ENCODE measurements around the gene PIP5K1B.

PIP5K1B gene

DNA sequence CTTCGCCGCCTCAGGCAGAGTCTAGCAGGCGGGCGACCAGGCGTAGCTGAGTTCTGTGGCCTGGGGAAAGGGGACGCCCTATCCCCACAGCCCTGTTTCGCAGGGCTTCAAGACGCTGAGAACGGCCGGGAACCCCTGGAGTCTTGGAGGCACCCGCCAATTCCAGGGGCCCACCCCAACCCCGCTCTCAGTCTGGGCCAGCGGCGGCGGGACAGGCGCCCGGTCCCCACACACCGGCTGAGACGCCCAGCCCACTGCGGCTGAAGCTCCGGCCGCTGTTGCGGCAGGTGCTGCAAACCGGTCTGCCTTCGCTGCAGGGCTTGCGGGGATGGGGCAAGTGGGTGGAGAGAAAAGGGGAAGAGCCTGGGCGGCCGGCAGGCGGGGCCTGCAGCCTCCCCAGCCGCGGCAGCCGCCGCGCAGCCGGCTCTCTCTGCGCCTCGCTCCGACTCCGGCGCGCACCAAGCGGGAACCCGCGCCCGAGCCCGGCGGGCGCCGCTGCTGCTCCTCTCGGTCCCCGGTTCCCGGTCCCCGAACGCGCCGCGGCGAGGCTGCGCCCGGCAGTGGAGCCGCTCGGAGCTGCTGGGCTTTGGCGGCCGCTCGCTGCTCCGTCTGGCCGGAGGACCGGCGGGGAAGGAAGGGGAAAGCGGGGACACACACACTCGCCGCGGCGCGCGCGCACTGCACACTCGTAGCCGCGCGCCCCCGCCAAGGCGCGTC is at the start of gene PIP5K1B:
TSS of gene PIP5K1B (plus strand) at position 427 of the 717 bp plus-strand sequence. CDS start 117,375 bp downstream, outside the sequence.
- no peaks in the 10 kb centered on the region for H3K4me1 ChIP-seq (ENCODE audit: insufficient read depth, low read length)
- no peak for DNase-seq

GRCh38 chr9:68664036-68664435 is 41.0 kb upstream of the PIP5K1B start:
- no peaks in the 10 kb centered on the region for H4K20me1 ChIP-seq (ENCODE audit: insufficient read depth, low read length)
- TF ChIP-seq CTCF (IDR thresholded peaks at IDR 0.05; ENCODE audit: borderline replicate concordance, extremely low read depth, low read length, poor library complexity, severe bottlenecking) (no peak), EZH2 (IDR thresholded peaks at IDR 0.05; ENCODE audit: borderline replicate concordance, low read depth, low read length, severe bottlenecking) (no peak)

More for the DNA sequence above, at the start of gene PIP5K1B:
- no peaks in the 10 kb centered on the region for H3K79me2 ChIP-seq (ENCODE audit: insufficient read depth, low read length)
- no peaks in the 10 kb centered on the region for H3K9me3 ChIP-seq (ENCODE audit: insufficient read depth, low read length, severe bottlenecking)
- H2AFZ ChIP-seq (ENCODE audit: low read depth, low read length): no peak within 1 kb of the TSS
- no peaks in the 10 kb centered on the region for H3K27me3 ChIP-seq (ENCODE audit: insufficient read depth, low read length, poor library complexity)
- H4K20me1 ChIP-seq (ENCODE audit: insufficient read depth, low read length): no peaks in the 10 kb centered on the region
- no peak within 1 kb of the TSS for H3K4me2 ChIP-seq (ENCODE audit: insufficient read depth, low read length)
- H3K4me3 ChIP-seq (ENCODE audit: low read depth in 1 of 2, low read length in 2 of 2): no peak within 1 kb of the TSS
- TF ChIP-seq EZH2 (IDR thresholded peaks at IDR 0.05; ENCODE audit: borderline replicate concordance, low read depth, low read length, severe bottlenecking) (no peak), CTCF (IDR thresholded peaks at IDR 0.05; ENCODE audit: borderline replicate concordance, extremely low read depth, low read length, poor library complexity, severe bottlenecking) (no peak)
- no peaks in the 10 kb centered on the region for H3K36me3 ChIP-seq (ENCODE audit: insufficient read depth, low read length)
- no peak within 1 kb of the TSS for H3K9ac ChIP-seq (ENCODE audit: low read depth, low read length)
- no peak for ATAC-seq (ENCODE audit: insufficient read depth, low read depth)
- no peak within 1 kb of the TSS for H3K27ac ChIP-seq (ENCODE audit: low read length)

DNA sequence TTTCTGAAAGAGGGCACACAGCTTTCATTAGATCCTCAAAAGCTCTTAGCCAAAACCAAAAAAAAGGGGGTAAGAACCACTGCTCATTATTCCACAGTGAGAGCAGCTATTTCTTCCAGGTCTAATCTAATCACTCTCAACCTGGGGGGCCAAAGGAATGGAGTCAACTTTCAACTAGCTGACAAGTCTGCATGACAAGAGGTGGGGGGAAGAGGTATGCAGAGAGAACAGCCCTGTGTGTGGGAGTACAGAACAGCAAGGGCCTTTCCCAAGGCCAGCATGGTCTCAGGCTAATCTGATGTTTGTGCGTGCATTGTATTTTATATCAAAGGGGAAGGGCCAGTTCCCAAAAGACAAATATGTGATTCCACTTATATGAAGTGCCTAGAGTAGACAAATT is 36.9 kb upstream of the PIP5K1B start:
- Histone ChIP-seq H3K4me3 (ENCODE audit: low read depth in 1 of 2, low read length in 2 of 2) (no peak overlapping the region), H3K36me3 (ENCODE audit: insufficient read depth, low read length) (no peaks in the 10 kb centered on the region), H3K79me2 (ENCODE audit: insufficient read depth, low read length) (no peaks in the 10 kb centered on the region), H3K27ac (ENCODE audit: low read length) (no peak overlapping the region), H4K20me1 (ENCODE audit: insufficient read depth, low read length) (no peaks in the 10 kb centered on the region), H3K9ac (ENCODE audit: low read depth, low read length) (no peak overlapping the region), H3K4me2 (ENCODE audit: insufficient read depth, low read length) (no peak overlapping the region), H2AFZ (ENCODE audit: low read depth, low read length) (no peak overlapping the region), H3K27me3 (ENCODE audit: insufficient read depth, low read length, poor library complexity) (no peaks in the 10 kb centered on the region), H3K4me1 (ENCODE audit: insufficient read depth, low read length) (no peaks in the 10 kb centered on the region), H3K9me3 (ENCODE audit: insufficient read depth, low read length, severe bottlenecking) (no peaks in the 10 kb centered on the region)
- DNase-seq (no peak), ATAC-seq (ENCODE audit: insufficient read depth, low read depth) (no peak)
- TF ChIP-seq CTCF (IDR thresholded peaks at IDR 0.05; ENCODE audit: borderline replicate concordance, extremely low read depth, low read length, poor library complexity, severe bottlenecking) (no peak), EZH2 (IDR thresholded peaks at IDR 0.05; ENCODE audit: borderline replicate concordance, low read depth, low read length, severe bottlenecking) (no peak)

More at GRCh38 chr9:68664036-68664435, 41.0 kb upstream of the PIP5K1B start:
- Histone ChIP-seq H2AFZ (ENCODE audit: low read depth, low read length) (no peak overlapping the region), H3K27me3 (ENCODE audit: insufficient read depth, low read length, poor library complexity) (no peaks in the 10 kb centered on the region), H3K9ac (ENCODE audit: low read depth, low read length) (no peak overlapping the region), H3K36me3 (ENCODE audit: insufficient read depth, low read length) (no peaks in the 10 kb centered on the region), H3K4me3 (ENCODE audit: low read depth in 1 of 2, low read length in 2 of 2) (no peak overlapping the region), H3K4me1 (ENCODE audit: insufficient read depth, low read length) (no peaks in the 10 kb centered on the region), H3K79me2 (ENCODE audit: insufficient read depth, low read length) (no peaks in the 10 kb centered on the region), H3K9me3 (ENCODE audit: insufficient read depth, low read length, severe bottlenecking) (no peaks in the 10 kb centered on the region), H3K27ac (ENCODE audit: low read length) (no peak overlapping the region), H3K4me2 (ENCODE audit: insufficient read depth, low read length) (no peak overlapping the region)
- ATAC-seq (ENCODE audit: insufficient read depth, low read depth) (no peak), DNase-seq (no peak)
